BE2C (cell line): ENCODE data around the gene TYMS.

Experiments
- DNase-seq: peaks from one replicate; pipeline ENCODE4 v3.0.0-alpha.2; 2020
- H3K27me3 ChIP-seq: fragments of 250-450 bp; sonication (Bioruptor Pico); 2 replicates; pipeline ENCODE4 v1.5.1; 2020; ENCODE audit warnings: mild to moderate bottlenecking
- H3K36me3 ChIP-seq: fragments of 250-450 bp; sonication (Bioruptor Pico); 2 replicates; pipeline ENCODE4 v1.5.1; 2020; ENCODE audit warnings: mild to moderate bottlenecking
- H3K4me1 ChIP-seq: fragments of 250-450 bp; sonication (Bioruptor Pico); 2 replicates; pipeline ENCODE4 v1.5.1; 2020
- H3K4me3 ChIP-seq: 2 replicates; pipeline ENCODE4 v1.5.1; 2011; ENCODE audit warnings: low read depth, low read length
- H3K9me3 ChIP-seq: fragments of 250-450 bp; sonication (Bioruptor Pico); 2 replicates; pipeline ENCODE4 v1.5.1; 2020
- TF ChIP-seq, protein P1 (sequence below): IDR thresholded peaks from 2 replicates; pipeline ENCODE4 v1.5.1; 2012; ENCODE audit warnings: mild to moderate bottlenecking, low read depth, low read length

Gene TYMS

DNA sequence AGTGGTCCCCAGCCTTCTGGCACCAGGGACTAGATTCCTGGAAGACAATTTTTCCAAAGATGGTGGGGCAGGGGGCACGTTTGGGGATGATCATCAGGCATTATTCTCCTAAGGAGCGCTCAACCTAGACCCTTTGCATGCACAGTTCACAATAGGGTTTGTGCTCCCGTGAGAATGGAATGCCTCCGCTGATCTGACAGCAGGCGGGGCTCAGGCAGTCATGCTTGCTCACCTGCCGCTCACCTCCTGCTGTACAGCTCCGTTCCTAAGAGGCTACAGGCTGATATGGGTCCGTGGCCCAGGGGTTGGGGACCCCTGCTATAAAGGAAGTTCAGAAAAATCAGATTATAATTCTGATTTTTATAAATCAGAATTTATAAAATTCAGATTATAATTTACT, 22.3 kb upstream of the TYMS start:
- H3K9me3 ChIP-seq, result no peaks in the 10 kb centered on the region
- no peaks in the 10 kb centered on the region for H3K4me1 ChIP-seq
- no peaks in the 10 kb centered on the region for H3K36me3 ChIP-seq
- no peak overlapping the region for H3K4me3 ChIP-seq
- TF ChIP-seq, protein P1, sequence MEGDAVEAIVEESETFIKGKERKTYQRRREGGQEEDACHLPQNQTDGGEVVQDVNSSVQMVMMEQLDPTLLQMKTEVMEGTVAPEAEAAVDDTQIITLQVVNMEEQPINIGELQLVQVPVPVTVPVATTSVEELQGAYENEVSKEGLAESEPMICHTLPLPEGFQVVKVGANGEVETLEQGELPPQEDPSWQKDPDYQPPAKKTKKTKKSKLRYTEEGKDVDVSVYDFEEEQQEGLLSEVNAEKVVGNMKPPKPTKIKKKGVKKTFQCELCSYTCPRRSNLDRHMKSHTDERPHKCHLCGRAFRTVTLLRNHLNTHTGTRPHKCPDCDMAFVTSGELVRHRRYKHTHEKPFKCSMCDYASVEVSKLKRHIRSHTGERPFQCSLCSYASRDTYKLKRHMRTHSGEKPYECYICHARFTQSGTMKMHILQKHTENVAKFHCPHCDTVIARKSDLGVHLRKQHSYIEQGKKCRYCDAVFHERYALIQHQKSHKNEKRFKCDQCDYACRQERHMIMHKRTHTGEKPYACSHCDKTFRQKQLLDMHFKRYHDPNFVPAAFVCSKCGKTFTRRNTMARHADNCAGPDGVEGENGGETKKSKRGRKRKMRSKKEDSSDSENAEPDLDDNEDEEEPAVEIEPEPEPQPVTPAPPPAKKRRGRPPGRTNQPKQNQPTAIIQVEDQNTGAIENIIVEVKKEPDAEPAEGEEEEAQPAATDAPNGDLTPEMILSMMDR, result no peak
- DNase-seq, result no peak
- H3K27me3 ChIP-seq, result no peaks in the 10 kb centered on the region

DNA sequence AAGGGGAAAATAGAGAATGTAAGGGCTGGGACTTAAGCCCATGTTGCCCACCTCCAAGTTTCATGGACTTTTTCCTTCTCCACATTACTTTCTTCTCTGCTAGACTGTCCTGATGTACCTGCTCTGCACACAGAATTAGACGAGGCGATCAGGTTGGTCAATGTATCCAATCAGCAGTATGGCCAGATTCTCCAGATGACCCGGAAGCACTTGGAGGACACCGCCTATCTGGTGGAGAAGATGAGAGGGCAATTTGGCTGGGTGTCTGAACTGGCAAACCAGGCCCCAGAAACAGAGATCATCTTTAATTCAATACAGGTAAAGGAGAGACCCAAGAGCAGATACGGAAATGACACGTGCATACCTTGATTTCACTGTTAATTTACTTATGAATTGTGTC, 16.2 kb upstream of the TYMS start:
- no peaks in the 10 kb centered on the region for H3K27me3 ChIP-seq
- no peak for DNase-seq
- H3K9me3 ChIP-seq, result no peaks in the 10 kb centered on the region
- H3K4me1 ChIP-seq, result no peaks in the 10 kb centered on the region
- TF ChIP-seq, protein P1, result no peak
- no peak overlapping the region for H3K4me3 ChIP-seq
- no peaks in the 10 kb centered on the region for H3K36me3 ChIP-seq

DNA sequence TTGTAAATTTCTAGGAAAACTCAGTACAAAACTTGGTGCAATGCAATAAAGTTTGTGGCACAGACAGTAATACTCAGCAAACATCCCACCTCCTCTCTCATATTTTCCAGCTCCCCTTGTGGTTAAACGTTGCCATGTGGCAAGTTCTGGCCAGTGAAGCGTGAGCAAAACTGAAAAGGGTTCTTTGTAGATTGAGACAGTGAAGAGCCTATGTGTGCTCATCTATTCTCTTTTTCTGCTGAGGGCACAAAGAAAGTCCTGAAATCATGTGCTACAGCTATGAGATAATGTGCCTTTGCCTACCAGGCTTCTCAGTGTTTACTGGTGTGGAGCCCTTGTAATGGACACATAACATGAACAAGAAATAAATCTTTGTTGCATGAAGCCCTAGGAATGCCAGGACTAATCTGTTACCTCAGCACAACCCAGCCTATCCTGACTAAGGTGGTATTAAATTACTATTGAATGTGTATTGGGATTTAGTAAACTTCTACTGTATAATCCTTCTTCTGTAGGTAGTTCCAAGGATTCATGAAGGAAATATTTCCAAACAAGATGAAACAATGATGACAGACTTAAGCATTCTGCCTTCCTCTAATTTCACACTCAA, 13.0 kb upstream of the TYMS start:
- no peaks in the 10 kb centered on the region for H3K9me3 ChIP-seq
- DNase-seq, result no peak
- no peaks in the 10 kb centered on the region for H3K36me3 ChIP-seq
- H3K27me3 ChIP-seq, result no peaks in the 10 kb centered on the region
- H3K4me1 ChIP-seq, result no peaks in the 10 kb centered on the region
- no peak overlapping the region for H3K4me3 ChIP-seq
- TF ChIP-seq, protein P1, result 0 out of 2 replicates have a peak, but pooled peaks have one; percentile 11

DNA sequence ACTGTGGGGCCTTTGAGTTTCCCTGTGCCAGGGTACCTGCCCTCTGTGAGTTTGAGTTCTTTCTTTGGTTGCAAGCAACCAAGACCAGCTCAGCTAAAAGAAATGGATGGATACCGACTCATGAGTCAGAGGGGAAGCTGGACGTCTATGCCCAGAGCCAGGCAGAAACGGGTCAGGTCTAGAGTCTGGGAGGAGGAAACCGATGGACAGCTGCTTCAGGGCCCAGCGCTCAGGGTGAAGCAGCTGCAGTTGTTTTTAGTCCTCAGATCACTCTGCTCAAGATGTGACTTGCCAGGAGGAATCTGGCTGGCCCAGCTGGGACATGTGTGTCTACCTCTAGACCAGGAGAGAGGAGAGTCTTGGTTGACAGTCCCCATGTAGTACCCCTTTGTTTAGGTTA, 10.1 kb upstream of the TYMS start:
- TF ChIP-seq, protein P1, result no peak

DNA sequence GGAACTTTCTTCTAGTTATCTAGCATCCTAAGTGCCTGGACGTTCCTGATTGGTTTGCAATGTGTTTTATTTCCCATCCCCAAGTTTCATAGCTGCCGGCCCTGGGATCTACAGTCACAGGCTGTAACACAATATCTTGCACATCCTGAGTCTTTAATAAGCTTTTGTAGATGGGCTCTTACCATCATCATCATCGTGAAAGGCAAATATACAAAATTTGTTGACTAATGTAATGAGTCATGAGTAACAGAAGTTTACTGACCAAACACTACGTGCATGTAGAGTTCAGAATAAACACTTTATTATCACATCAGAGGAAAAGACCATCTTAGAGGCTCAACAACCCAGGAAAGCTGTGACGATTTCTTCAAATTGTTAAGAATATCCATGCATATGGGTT, 8.1 kb upstream of the TYMS start:
- Histone ChIP-seq H3K27me3 (no peaks in the 10 kb centered on the region), H3K4me1 (no peaks in the 10 kb centered on the region), H3K9me3 (no peaks in the 10 kb centered on the region), H3K4me3 (no peak overlapping the region), H3K36me3 (no peaks in the 10 kb centered on the region)
- no peak for DNase-seq
- TF ChIP-seq, protein P1, result no peak

More for the DNA sequence above, 10.1 kb upstream of the TYMS start:
- H3K27me3 ChIP-seq, result no peaks in the 10 kb centered on the region
- no peaks in the 10 kb centered on the region for H3K4me1 ChIP-seq
- DNase-seq, result no peak
- H3K4me3 ChIP-seq, result no peak overlapping the region
- H3K36me3 ChIP-seq, result no peaks in the 10 kb centered on the region
- H3K9me3 ChIP-seq, result no peaks in the 10 kb centered on the region

DNA sequence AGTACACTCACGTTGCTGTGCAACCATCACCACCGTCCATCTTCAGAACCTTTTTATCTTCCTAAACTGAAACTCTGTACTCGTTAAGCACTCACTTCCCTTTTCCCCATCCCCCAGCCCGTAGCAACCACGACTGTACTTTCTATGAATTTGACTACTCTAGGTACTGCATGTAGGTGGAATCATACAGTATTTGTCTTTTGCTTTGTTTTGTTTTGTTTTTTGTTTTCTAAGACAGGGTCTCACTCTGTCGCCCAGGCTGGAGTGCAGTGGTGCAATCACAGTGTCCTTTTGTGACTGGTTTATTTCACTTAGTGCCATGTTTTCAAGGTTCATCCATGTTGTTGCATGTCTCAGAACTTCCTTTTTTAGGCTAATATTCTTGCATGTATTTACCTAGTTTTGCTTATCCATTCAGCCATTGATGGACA, 7.0 kb upstream of the TYMS start:
- no peaks in the 10 kb centered on the region for H3K4me1 ChIP-seq
- H3K9me3 ChIP-seq, result no peaks in the 10 kb centered on the region
- DNase-seq, result no peak
- H3K27me3 ChIP-seq, result no peaks in the 10 kb centered on the region
- TF ChIP-seq, protein P1, result no peak
- no peaks in the 10 kb centered on the region for H3K36me3 ChIP-seq
- H3K4me3 ChIP-seq, result no peak overlapping the region
